GM18502 (cell line): ENCODE measurements around the gene DAB2IP.
"Not testable (repeated sequence)": the region's sequence is repeated elsewhere in the genome, so short reads cannot be mapped to it uniquely, and the experiment has no call there.

ENCODE experiments used
- ATAC-seq: cut with Tn5 transposase; IDR thresholded peaks from one replicate; pipeline ENCODE4 v1.9.1; 2021; ENCODE audit warnings: mild to moderate bottlenecking; ENCODE audit not compliant: unreplicated experiment, poor library complexity

Gene DAB2IP

DNA sequence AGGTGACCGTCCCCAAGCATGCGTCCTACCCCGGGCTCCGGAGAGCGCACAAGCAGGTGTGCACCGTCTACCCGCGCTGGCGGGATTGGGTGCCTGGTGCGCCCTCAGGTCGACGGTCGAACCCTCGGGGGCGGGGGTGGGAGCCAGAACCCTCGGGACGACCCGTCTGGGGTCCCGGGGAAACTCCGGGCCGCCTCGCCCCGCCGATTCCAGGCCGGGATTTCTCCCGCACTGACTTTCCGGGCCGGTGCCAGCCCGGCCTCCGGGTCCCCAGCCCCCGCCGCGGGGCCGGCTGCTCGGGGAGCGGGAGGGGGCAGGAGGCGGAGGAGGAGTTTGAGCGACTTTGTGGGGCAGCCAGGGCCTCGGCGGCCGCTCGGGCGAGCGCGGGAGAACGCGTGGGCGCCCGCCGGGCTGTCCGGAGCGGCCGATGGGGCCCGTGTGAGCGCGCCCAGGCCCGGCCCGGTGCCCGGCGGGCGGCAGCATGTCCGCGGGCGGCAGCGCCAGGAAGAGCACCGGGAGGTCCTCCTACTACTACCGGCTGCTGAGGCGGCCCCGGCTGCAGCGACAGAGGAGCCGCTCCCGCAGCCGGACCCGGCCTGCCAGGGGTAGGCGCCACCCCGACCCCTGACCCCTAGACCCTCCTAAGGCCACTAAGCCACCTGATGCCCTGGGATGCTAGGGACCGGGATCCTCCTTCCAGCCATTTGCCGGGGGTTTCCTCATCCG is at the start of gene DAB2IP:
Gene DAB2IP, plus strand, starts transcription at position 340 of the 726 bp plus-strand sequence. Its CDS starts 142 bp downstream, at position 482.
- no peak for ATAC-seq

DNA sequence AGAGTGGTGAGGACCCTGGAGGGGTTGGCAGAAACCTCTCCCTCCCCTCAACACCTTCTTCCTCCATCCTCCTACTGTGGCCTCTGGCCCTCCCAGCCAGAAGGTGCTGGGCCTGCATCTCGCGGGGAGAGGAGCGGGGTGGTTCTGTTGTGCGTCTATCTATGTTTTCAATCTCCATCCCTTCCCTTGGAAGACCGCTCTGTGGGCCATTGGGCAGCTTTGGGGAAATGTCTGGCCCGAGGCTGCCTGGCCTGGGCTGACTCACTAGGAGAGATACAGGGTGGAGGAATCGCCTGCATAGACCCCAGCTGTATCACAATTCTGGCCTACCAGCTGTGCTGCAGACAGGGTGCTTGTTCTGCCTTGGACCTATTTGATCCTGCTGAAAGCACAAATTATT is 48.4 kb upstream of the DAB2IP start:
- ATAC-seq, result no peak

DNA sequence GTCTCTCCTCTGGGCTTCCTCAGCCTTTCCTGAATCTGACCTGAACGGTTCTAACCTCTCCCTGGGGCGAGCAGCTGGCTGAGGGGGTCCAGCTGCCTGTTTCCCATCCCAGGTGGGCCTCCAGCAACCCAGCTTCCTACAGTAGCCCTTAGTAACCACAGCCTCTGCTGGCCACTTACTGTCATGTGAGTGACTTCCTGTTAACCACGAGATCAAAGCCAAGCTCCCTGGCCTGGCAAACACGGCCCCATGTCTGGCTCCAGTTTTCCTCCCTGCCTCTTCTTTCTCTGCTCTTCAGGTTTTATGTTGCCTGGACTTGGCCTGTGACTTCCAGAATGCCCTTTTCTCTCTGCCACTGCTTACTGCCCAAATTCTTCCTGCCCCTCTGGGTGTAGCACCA is 47.2 kb upstream of the DAB2IP start:
- no peak for ATAC-seq

GRCh38 chr9:121604654-121605053 is 46.8 kb upstream of the DAB2IP start:
- ATAC-seq, result no peak

DNA sequence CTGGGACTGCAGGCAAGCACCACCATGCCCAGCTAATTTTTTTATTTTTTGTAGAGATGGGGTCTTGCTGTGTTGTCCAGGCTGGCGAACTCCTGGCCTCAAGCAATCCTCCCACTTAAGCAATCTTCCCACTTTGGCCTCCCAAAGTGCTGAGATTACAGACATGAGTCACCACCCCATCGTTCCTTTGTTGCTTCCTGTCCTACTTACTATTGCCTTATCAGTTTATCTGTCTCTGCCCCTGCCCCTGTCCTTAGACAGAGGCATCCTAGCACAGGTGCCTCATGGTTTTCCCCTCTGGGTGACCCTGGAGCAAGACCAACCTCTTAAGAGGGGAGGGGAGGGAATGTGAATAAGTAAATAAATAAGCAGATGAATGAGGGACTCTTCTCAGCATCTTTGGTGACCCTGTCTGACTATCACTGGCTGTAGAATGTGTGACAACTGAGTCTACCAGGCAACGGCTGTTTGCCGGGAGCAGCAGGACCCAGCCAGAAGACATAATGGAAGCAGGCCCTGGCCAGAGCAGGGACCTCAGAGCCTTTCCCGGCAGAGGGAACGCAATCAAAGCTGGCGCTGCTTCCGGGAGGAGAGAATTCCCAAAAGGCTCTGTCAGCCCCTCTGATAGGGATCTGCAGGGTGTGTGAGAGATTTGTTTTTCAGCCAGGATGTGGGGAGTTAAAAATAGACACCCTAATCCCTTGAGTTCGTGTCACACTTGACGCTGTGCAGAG is 43.8 kb upstream of the DAB2IP start:
- no peak for ATAC-seq

- ATAC-seq, result no peak
Measured at GRCh38 chr9:121608168-121608853, 43.1 kb upstream of the DAB2IP start.

GRCh38 chr9:121609822-121610637 is 41.4 kb upstream of the DAB2IP start:
- ATAC-seq, result no peak

GRCh38 chr9:121610638-121610953 is 40.8 kb upstream of the DAB2IP start:
- ATAC-seq, result no peak

- ATAC-seq, result no peak
Measured at GRCh38 chr9:121612511-121612998, 38.9 kb upstream of the DAB2IP start.

DNA sequence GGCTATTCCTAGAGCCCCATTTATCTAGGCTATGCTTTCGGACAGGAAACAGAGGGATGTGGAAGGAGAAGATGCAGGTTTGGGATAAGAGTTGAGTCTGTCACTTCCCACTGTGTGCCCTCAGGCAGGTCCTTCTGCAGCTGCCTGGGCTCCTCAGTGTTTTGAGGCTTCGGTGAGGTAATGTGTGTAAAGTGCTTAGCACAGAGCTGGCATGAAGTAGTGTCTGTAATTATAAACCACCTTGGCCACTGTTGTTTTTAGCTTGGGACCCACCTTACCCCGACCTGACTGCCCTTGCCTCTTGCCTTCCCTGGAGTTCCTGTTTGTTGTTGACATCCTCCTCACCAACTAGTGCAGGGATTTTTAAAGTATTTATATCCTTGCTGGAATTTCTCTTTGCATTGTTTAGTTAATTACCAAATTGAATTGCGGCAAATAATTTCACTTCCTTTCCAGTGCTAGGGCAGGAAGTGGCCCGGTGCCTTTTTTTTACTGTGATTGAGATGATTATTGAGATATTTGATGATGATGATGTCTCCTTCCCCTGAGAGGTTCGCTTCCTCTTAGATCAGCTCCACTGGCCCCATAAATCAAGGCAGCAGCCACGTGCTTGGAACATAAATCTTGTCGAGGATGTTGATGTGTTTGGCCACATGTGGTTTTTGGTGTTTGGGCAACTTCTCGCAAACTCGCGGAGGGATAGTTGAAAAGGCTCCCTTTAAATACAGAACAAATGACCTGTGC is 38.3 kb upstream of the DAB2IP start:
- ATAC-seq, result no peak

- ATAC-seq, result no peak
Measured at GRCh38 chr9:121616123-121616755, 35.2 kb upstream of the DAB2IP start.

DNA sequence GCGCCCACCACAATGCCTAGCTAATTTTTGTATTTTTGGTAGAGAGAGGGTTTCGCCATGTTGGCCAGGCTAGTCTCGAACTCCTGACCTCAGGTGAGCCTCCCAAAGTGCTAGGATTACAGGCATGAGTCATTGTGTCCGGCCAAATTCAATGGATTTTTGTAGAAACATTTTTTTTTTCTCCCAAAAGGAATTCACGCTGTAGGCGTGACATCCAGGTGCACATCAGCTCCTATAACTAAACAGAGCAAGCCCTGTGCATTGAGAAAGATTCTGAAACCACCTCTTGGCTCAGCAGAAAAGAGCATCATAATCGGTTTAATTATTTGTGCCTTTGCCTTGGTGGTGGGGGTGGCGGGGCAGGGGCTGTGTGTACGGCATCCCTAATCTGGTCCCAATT is 32.9 kb upstream of the DAB2IP start:
- no peak for ATAC-seq

DNA sequence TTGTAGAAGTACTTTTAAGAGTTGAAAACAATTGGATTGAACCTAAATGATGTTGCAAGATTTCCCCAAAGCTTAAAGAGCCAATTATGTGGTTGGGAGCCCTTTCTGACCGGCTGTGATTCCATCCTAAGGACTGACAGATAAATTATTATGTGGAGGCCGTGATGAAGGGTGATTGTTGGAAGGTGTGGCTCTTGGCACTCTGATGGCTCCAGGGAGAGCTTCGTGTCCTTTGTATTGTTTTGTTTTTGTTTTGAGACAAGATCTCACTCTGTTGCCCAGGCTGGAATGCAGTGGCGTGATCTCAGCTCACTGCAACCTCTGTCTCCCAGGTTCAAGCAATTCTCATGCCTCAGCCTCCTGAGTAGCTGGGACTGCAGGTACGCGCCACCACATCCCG is 32.5 kb upstream of the DAB2IP start:
- ATAC-seq, result not testable (repeated sequence)

GRCh38 chr9:121619545-121620324 is 31.7 kb upstream of the DAB2IP start:
- no peak for ATAC-seq

DNA sequence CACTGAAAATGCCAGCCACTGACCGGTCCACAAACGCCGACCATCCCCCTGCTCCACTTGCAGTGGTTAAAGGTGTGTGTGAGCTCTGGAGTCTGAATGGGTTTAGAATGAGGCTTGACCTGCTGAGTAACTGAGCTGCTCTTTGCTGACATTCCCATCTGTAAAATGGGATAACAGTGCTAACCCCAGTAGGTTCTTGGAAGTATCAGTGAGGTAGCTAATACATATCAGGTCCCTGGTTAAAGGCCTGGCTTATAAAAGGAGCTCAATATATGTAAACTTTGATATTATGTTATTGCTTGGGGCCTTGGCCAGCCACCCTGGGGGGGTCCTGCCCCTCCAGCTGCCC is 31.1 kb upstream of the DAB2IP start:
- ATAC-seq, result no peak

DNA sequence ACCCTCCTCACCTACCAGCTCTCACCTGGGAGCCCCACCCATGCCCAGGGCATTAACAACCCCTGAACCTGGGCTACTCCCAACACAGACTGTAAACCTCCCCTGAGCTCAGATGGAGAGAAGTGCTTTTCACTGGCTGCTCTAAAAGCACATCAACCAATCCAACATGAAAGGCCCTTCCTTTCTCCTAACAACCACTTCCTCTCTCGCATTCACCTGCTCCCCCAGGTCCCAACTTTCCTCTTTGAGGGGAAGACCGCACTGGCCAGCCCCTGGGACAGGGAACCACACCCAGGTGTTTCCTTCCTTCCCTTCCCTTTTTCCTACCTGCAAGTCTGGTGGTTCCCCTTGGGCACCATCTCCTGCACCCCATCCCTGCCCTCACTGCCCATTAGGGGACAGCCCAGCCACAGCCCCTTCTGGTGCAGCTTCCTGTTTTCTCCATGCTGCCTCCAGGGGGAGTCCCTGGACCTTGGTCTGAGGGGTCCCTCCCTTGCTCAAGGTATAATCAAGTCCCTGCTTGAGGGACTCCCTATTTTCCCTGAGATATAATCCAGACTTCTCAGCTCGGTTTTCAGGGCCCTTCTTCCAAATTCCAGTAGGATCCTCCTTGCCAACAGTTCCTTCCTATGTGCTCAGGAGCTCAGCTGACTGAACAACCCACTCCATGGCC is 30.5 kb upstream of the DAB2IP start:
- no peak for ATAC-seq

DNA sequence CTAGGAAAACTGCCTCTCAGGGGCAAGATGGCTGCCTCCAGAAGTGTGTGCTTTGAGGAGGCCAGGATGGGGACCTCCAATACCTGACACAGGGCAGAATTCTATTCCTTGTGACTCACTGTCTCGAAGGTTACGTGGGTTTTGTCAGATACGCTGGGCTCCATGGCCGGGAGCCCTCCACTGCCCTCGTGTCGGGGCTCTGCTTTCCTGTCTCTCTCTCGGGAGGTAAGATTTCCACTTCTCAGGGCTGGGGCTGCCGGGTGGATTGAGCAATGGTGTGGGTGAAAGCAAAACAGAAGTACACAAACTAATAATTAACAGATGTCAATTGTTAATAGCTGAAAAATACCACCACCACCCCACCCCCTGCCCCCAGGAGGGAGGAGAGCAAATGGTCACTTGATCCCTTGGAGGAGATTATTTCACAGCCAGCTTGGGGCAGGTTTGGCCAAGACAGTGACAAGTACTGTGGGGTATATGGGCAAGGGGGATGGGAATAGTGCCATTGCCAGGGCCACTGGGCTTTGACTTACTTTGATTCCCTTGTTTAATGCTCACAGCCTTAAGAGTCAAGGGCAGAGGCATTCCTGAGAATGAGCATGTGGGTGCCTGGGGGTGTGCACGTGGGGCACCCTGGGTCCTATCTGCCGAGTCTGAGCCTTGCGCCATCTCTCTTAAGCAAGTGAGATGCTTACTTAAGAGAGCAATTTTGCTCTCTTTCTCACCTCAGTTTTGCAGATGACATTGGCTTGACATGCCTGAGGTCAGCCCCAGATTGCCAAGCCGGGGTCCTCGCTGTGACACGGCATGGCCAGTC is 28.8 kb upstream of the DAB2IP start:
- no peak for ATAC-seq
